Hepatocyte (in vitro differentiated cells): ENCODE measurements around the gene TPGS2. TPM values are rescaled to one million over a fixed set of nuclear protein-coding genes. Genes with fewer than 3 reads are reported as not detected.
"Not testable (repeated sequence)": the region's sequence is repeated elsewhere in the genome, so short reads cannot be mapped to it uniquely, and the experiment has no call there.

Experiments
- DNase-seq: peaks from one replicate; pipeline ENCODE4 v3.0.0-alpha.2; 2016; ENCODE audit warnings: low spot score
- H2AFZ ChIP-seq: fragments of 200-600 bp; sonication (generic); 2 replicates; pipeline ENCODE4 v1.6.0; 2016; ENCODE audit warnings: antibody characterized with exemption, mild to moderate bottlenecking
- H3K27ac ChIP-seq: fragments of 200-600 bp; sonication (generic); 2 replicates; pipeline ENCODE4 v1.5.1; 2016; ENCODE audit warnings: mild to moderate bottlenecking
- H3K27me3 ChIP-seq: fragments of 200-600 bp; sonication (generic); 2 replicates; pipeline ENCODE4 v1.6.1; 2016
- H3K36me3 ChIP-seq: fragments of 200-600 bp; sonication (generic); replicated peaks from 2 replicates; pipeline ENCODE4 v1.5.1; 2016; ENCODE audit warnings: low read depth; ENCODE audit not compliant: insufficient read depth
- H3K4me1 ChIP-seq: fragments of 200-600 bp; sonication (generic); 2 replicates; pipeline ENCODE4 v1.5.1; 2016; ENCODE audit warnings: mild to moderate bottlenecking, moderate library complexity; ENCODE audit not compliant: insufficient read depth
- H3K4me2 ChIP-seq: fragments of 200-600 bp; sonication (generic); 2 replicates; pipeline ENCODE4 v1.6.0; 2016
- H3K4me3 ChIP-seq: fragments of 200-600 bp; sonication (generic); 2 replicates; pipeline ENCODE4 v1.5.1; 2016; ENCODE audit warnings: mild to moderate bottlenecking
- H3K79me2 ChIP-seq: fragments of 200-600 bp; sonication (generic); 2 replicates; pipeline ENCODE4 v1.6.0; 2017; ENCODE audit warnings: mild to moderate bottlenecking
- H3K9me2 ChIP-seq: fragments of 200-600 bp; sonication (generic); replicated peaks from 2 replicates; pipeline ENCODE4 v1.6.0; 2017; ENCODE audit warnings: mild to moderate bottlenecking; ENCODE audit not compliant: insufficient read depth
- H3K9me3 ChIP-seq: fragments of 200-600 bp; sonication (generic); 2 replicates; pipeline ENCODE4 v1.5.1; 2016; ENCODE audit warnings: low read depth, mild to moderate bottlenecking
- H4K20me1 ChIP-seq: fragments of 200-600 bp; sonication (generic); 2 replicates; pipeline ENCODE4 v1.6.0; 2016; ENCODE audit warnings: mild to moderate bottlenecking; ENCODE audit not compliant: insufficient read depth, poor library complexity, severe bottlenecking
- CTCF ChIP-seq: fragments of 200-600 bp; sonication (generic); IDR thresholded peaks from 2 replicates; pipeline ENCODE4 v1.5.1; 2016; ENCODE audit warnings: antibody characterized with exemption, mild to moderate bottlenecking; ENCODE audit not compliant: poor library complexity
- EZH2 ChIP-seq: fragments of 200-600 bp; sonication (generic); IDR thresholded peaks from 2 replicates; pipeline ENCODE4 v1.6.1; 2016; ENCODE audit warnings: antibody characterized with exemption, mild to moderate bottlenecking, borderline replicate concordance
- EZH2phosphoT487 ChIP-seq: fragments of 200-600 bp; sonication (generic); IDR thresholded peaks from one replicate; pipeline ENCODE4 v1.6.1; 2018; ENCODE audit warnings: antibody characterized with exemption, mild to moderate bottlenecking, low read depth, moderate library complexity; ENCODE audit not compliant: unreplicated experiment, severe bottlenecking
- WGBS: methylation state at CpG from one replicate; pipeline ENCODE4 v1.1.6; 2016; ENCODE audit warnings: low lambda C conversion rate; ENCODE audit errors: missing lambda C conversion rate; 5-methylcytosine and 5-hydroxymethylcytosine counted together
- polyA plus RNA-seq: library from polyadenylated mRNA; unstranded; fragments of >200 nt; fragmentation: Nextera tagmentation; extraction: Ambion mirVana; gene quantifications from 2 replicates; pipeline ENCODE4 v1.2.1, GENCODE V29; 2016
- total RNA-seq: library from RNA; depleted of rRNA; stranded (reverse); fragments of >200 nt; gene quantifications from 2 replicates; pipeline ENCODE4 v1.2.3, GENCODE V29; 2014

The TPGS2 gene
- total and polyA plus RNA-seq, 2 experiments from 2014 or later, result 57.0 to 83.0 TPM

- Histone ChIP-seq H3K36me3 (no peaks in the 10 kb centered on the region), H3K4me3 (no peak overlapping the region), H2AFZ (no peak overlapping the region), H3K4me1 (no peaks in the 10 kb centered on the region), H4K20me1 (no peaks in the 10 kb centered on the region), H3K27me3 (no peaks in the 10 kb centered on the region), H3K9me3 (no peaks in the 10 kb centered on the region), H3K9me2 (no peaks in the 10 kb centered on the region), H3K27ac (no peak overlapping the region), H3K79me2 (no peaks in the 10 kb centered on the region), H3K4me2 (no peak overlapping the region)
- TF ChIP-seq EZH2, result no peak
- no peak for DNase-seq
These were observed 9.2 kb downstream of the TPGS2 start for GRCh38 chr18:36819621-36820020.

- Histone ChIP-seq H3K4me1 (no peaks in the 10 kb centered on the region), H3K4me2 (no peak overlapping the region), H2AFZ (no peak overlapping the region), H4K20me1 (no peaks in the 10 kb centered on the region), H3K9me3 (no peaks in the 10 kb centered on the region), H3K79me2 (no peaks in the 10 kb centered on the region), H3K9me2 (no peaks in the 10 kb centered on the region), H3K36me3 (no peaks in the 10 kb centered on the region), H3K4me3 (no peak overlapping the region), H3K27me3 (no peaks in the 10 kb centered on the region), H3K27ac (no peak overlapping the region)
- TF ChIP-seq EZH2phosphoT487, result no peak
- no peak for TF ChIP-seq CTCF
- no peak for TF ChIP-seq EZH2
- no peak for DNase-seq
- WGBS, result 87% methylated on average over 3 of the region's 3 CpGs
These were observed 10.2 kb downstream of the TPGS2 start for GRCh38 chr18:36818652-36819051.

- Histone ChIP-seq H3K9me2 (no peaks in the 10 kb centered on the region), H2AFZ (no peak overlapping the region), H4K20me1 (no peaks in the 10 kb centered on the region), H3K9me3 (no peaks in the 10 kb centered on the region), H3K36me3 (no peaks in the 10 kb centered on the region), H3K27me3 (no peaks in the 10 kb centered on the region), H3K79me2 (no peaks in the 10 kb centered on the region), H3K4me1 (no peaks in the 10 kb centered on the region), H3K4me2 (no peak overlapping the region), H3K27ac (no peak overlapping the region), H3K4me3 (no peak overlapping the region)
- DNase-seq, result no peak
- WGBS, result 100% methylated on average over 1 of the region's 1 CpG
- TF ChIP-seq CTCF (no peak), EZH2phosphoT487 (no peak), EZH2 (no peak)
These were observed 11.8 kb downstream of the TPGS2 start for GRCh38 chr18:36817039-36817438.

- not testable (repeated sequence) for H3K36me3 ChIP-seq, H3K27me3 ChIP-seq, H4K20me1 ChIP-seq, H3K27ac ChIP-seq, H2AFZ ChIP-seq, H3K9me3 ChIP-seq, H3K9me2 ChIP-seq, H3K4me3 ChIP-seq, H3K4me2 ChIP-seq, DNase-seq, H3K79me2 ChIP-seq, H3K4me1 ChIP-seq
These were observed 12.7 kb downstream of the TPGS2 start for GRCh38 chr18:36816096-36816495.

GRCh38 chr18:36814994-36815393, 13.8 kb downstream of the TPGS2 start:
- 63% methylated on average over 1 of the region's 1 CpG for WGBS
- Histone ChIP-seq H3K27me3 (no peaks in the 10 kb centered on the region), H3K27ac (no peak overlapping the region), H4K20me1 (no peaks in the 10 kb centered on the region), H3K4me3 (no peak overlapping the region), H3K9me2 (no peaks in the 10 kb centered on the region), H2AFZ (no peak overlapping the region), H3K79me2 (no peaks in the 10 kb centered on the region), H3K4me1 (no peaks in the 10 kb centered on the region), H3K4me2 (no peak overlapping the region), H3K9me3 (no peaks in the 10 kb centered on the region), H3K36me3 (no peaks in the 10 kb centered on the region)
- DNase-seq, result no peak
- TF ChIP-seq EZH2, result no peak
- no peak for TF ChIP-seq CTCF
- no peak for TF ChIP-seq EZH2phosphoT487
